Measurements from ENCODE around the gene PCDHB1.

PCDHB1 gene

GRCh38 chr5:141017943-141018342, 33.2 kb upstream of the PCDHB1 start:
- no peaks in the 10 kb centered on the region for H3K4me1 ChIP-seq (ENCODE audit: insufficient read depth, poor library complexity, severe bottlenecking)
- no peaks in the 10 kb centered on the region for H3K27me3 ChIP-seq (ENCODE audit: insufficient read depth, poor library complexity, severe bottlenecking)
- DNase-seq (ENCODE audit: low spot score) = no peak
- TF ChIP-seq CTCF (IDR thresholded peaks at IDR 0.05; ENCODE audit: poor library complexity, severe bottlenecking) = no peak
- H3K36me3 ChIP-seq (ENCODE audit: low read depth) = no peaks in the 10 kb centered on the region
- no peaks in the 10 kb centered on the region for H3K9me3 ChIP-seq (ENCODE audit: severe bottlenecking)
- no peak overlapping the region for H3K4me3 ChIP-seq (ENCODE audit: severe bottlenecking)
- ATAC-seq (ENCODE audit: low read depth) = no peak
- no peak overlapping the region for H3K27ac ChIP-seq (ENCODE audit: poor library complexity, severe bottlenecking)

GRCh38 chr5:141022384-141022783, 28.8 kb upstream of the PCDHB1 start:
- ATAC-seq (ENCODE audit: low read depth) (no peak), DNase-seq (ENCODE audit: low spot score) (no peak)
- no peaks in the 10 kb centered on the region for H3K27me3 ChIP-seq (ENCODE audit: insufficient read depth, poor library complexity, severe bottlenecking)
- H3K27ac ChIP-seq (ENCODE audit: poor library complexity, severe bottlenecking) = no peak overlapping the region
- TF ChIP-seq CTCF (IDR thresholded peaks at IDR 0.05; ENCODE audit: poor library complexity, severe bottlenecking) = no peak
- H3K4me1 ChIP-seq (ENCODE audit: insufficient read depth, poor library complexity, severe bottlenecking) = no peaks in the 10 kb centered on the region
- no peaks in the 10 kb centered on the region for H3K9me3 ChIP-seq (ENCODE audit: severe bottlenecking)
- no peak overlapping the region for H3K4me3 ChIP-seq (ENCODE audit: severe bottlenecking)
- H3K36me3 ChIP-seq (ENCODE audit: low read depth) = no peaks in the 10 kb centered on the region

GRCh38 chr5:141031006-141031405, 20.2 kb upstream of the PCDHB1 start:
- Histone ChIP-seq H3K9me3 (ENCODE audit: severe bottlenecking) (no peaks in the 10 kb centered on the region), H3K4me3 (ENCODE audit: severe bottlenecking) (no peak overlapping the region), H3K27ac (ENCODE audit: poor library complexity, severe bottlenecking) (no peak overlapping the region), H3K4me1 (ENCODE audit: insufficient read depth, poor library complexity, severe bottlenecking) (no peaks in the 10 kb centered on the region), H3K36me3 (ENCODE audit: low read depth) (no peaks in the 10 kb centered on the region), H3K27me3 (ENCODE audit: insufficient read depth, poor library complexity, severe bottlenecking) (no peaks in the 10 kb centered on the region)
- ATAC-seq (ENCODE audit: low read depth) (no peak), DNase-seq (ENCODE audit: low spot score) (no peak)
- TF ChIP-seq CTCF (IDR thresholded peaks at IDR 0.05; ENCODE audit: poor library complexity, severe bottlenecking) = no peak

- H3K9me3 ChIP-seq (ENCODE audit: severe bottlenecking) = no peaks in the 10 kb centered on the region
- no peaks in the 10 kb centered on the region for H3K4me1 ChIP-seq (ENCODE audit: insufficient read depth, poor library complexity, severe bottlenecking)
- H3K27me3 ChIP-seq (ENCODE audit: insufficient read depth, poor library complexity, severe bottlenecking) = no peaks in the 10 kb centered on the region
- no peak for DNase-seq (ENCODE audit: low spot score)
- ATAC-seq (ENCODE audit: low read depth) = no peak
- no peak overlapping the region for H3K27ac ChIP-seq (ENCODE audit: poor library complexity, severe bottlenecking)
- H3K36me3 ChIP-seq (ENCODE audit: low read depth) = no peaks in the 10 kb centered on the region
- no peak overlapping the region for H3K4me3 ChIP-seq (ENCODE audit: severe bottlenecking)
- TF ChIP-seq CTCF (IDR thresholded peaks at IDR 0.05; ENCODE audit: poor library complexity, severe bottlenecking) = no peak
Measured at GRCh38 chr5:141032626-141033025, 18.5 kb upstream of the PCDHB1 start.

GRCh38 chr5:141039061-141039460, 12.1 kb upstream of the PCDHB1 start:
- TF ChIP-seq CTCF (IDR thresholded peaks at IDR 0.05; ENCODE audit: poor library complexity, severe bottlenecking) = no peak
- ATAC-seq (ENCODE audit: low read depth) = no peak
- H3K27ac ChIP-seq (ENCODE audit: poor library complexity, severe bottlenecking) = no peak overlapping the region
- H3K36me3 ChIP-seq (ENCODE audit: low read depth) = no peaks in the 10 kb centered on the region
- no peaks in the 10 kb centered on the region for H3K9me3 ChIP-seq (ENCODE audit: severe bottlenecking)
- H3K27me3 ChIP-seq (ENCODE audit: insufficient read depth, poor library complexity, severe bottlenecking) = no peaks in the 10 kb centered on the region
- DNase-seq (ENCODE audit: low spot score) = no peak
- peaks cover 9% of the 10 kb centered on the region for H3K4me1 ChIP-seq (ENCODE audit: insufficient read depth, poor library complexity, severe bottlenecking)
- H3K4me3 ChIP-seq (ENCODE audit: severe bottlenecking) = no peak overlapping the region
